Mesenchymal stem cell (in vitro differentiated cells and primary cell): ENCODE measurements around the gene GRIP1.

ENCODE experiments used
- DNase-seq: peaks from one replicate; pipeline ENCODE4 v3.0.0-alpha.2; 2013
- H2AFZ ChIP-seq: one replicate; pipeline ENCODE4 v1.6.1; 2013; ENCODE audit warnings: low read depth, mild to moderate bottlenecking, control low read depth, inconsistent platforms, low read length, moderate library complexity
- H2AK5ac ChIP-seq: 2 replicates; pipeline ENCODE4 v1.6.1; 2013; ENCODE audit warnings: low read length, moderate library complexity, mild to moderate bottlenecking, inconsistent platforms; ENCODE audit not compliant: severe bottlenecking
- H2BK120ac ChIP-seq: one replicate; pipeline ENCODE4 v1.6.1; 2013; ENCODE audit warnings: low read depth, mild to moderate bottlenecking, inconsistent platforms, low read length, moderate library complexity
- H2BK12ac ChIP-seq, 2 experiments: one replicate each; pipeline ENCODE4 v1.6.1; 2013; ENCODE audit warnings: inconsistent platforms in 2 of 2, low read length in 2 of 2, mild to moderate bottlenecking in 2 of 2, moderate library complexity in 2 of 2, control low read depth in 1 of 2
- H2BK15ac ChIP-seq: one replicate; pipeline ENCODE4 v1.6.1; 2013; ENCODE audit warnings: mild to moderate bottlenecking, low read depth, inconsistent platforms; ENCODE audit not compliant: poor library complexity, severe bottlenecking
- H2BK5ac ChIP-seq: 2 replicates; pipeline ENCODE4 v1.6.1; 2013; ENCODE audit warnings: low read depth, mild to moderate bottlenecking, low read length, control low read depth, inconsistent platforms; ENCODE audit not compliant: poor library complexity, severe bottlenecking
- H3K14ac ChIP-seq, 2 experiments: one replicate each; pipeline ENCODE4 v1.6.1; 2013; ENCODE audit warnings: inconsistent platforms in 2 of 2, low read length in 2 of 2, control low read depth in 1 of 2, mild to moderate bottlenecking in 1 of 2, moderate library complexity in 1 of 2
- H3K18ac ChIP-seq, 2 experiments: one replicate each; pipeline ENCODE4 v1.6.1; 2013; ENCODE audit warnings: inconsistent platforms in 2 of 2, low read length in 2 of 2, control low read depth in 1 of 2, low read depth in 1 of 2, mild to moderate bottlenecking in 1 of 2
- H3K23ac ChIP-seq, 2 experiments: one replicate each; pipeline ENCODE4 v1.6.1; 2013; ENCODE audit warnings: inconsistent platforms in 2 of 2, low read length in 2 of 2, mild to moderate bottlenecking in 2 of 2, moderate library complexity in 2 of 2, control low read depth in 1 of 2
- H3K27ac ChIP-seq: 2 replicates; pipeline ENCODE4 v1.5.1; 2013; ENCODE audit warnings: mild to moderate bottlenecking, moderate library complexity, low read length, control low read depth, inconsistent platforms; ENCODE audit not compliant: poor library complexity, severe bottlenecking
- H3K27me3 ChIP-seq, 2 experiments: 2 replicates each; pipeline versions ENCODE4 v1.6.1 to v1.7.0; 2013; ENCODE audit warnings: low read length in 2 of 2, mild to moderate bottlenecking in 2 of 2, moderate library complexity in 2 of 2, control low read depth in 1 of 2, inconsistent platforms in 1 of 2; ENCODE audit not compliant: control insufficient read depth in 1 of 2, insufficient read depth in 1 of 2
- H3K36me3 ChIP-seq, 2 experiments: 2 replicates each; pipeline versions ENCODE4 v1.6.1 to v1.7.0; 2013; ENCODE audit warnings: low read length in 2 of 2, control low read depth in 1 of 2, inconsistent platforms in 1 of 2, low read depth in 1 of 2, mild to moderate bottlenecking in 1 of 2; ENCODE audit not compliant: insufficient read depth in 2 of 2, control insufficient read depth in 1 of 2
- H3K4ac ChIP-seq, 2 experiments: one replicate each; pipeline ENCODE4 v1.6.1; 2013; ENCODE audit warnings: inconsistent platforms in 2 of 2, low read length in 2 of 2, mild to moderate bottlenecking in 2 of 2, moderate library complexity in 2 of 2, control low read depth in 1 of 2, low read depth in 1 of 2
- H3K4me1 ChIP-seq: 2 replicates; pipeline ENCODE4 v1.6.1; 2013; ENCODE audit warnings: low read depth, low read length, control low read depth; ENCODE audit not compliant: control insufficient read depth, insufficient read depth
- H3K4me2 ChIP-seq: 2 replicates; pipeline ENCODE4 v1.6.1; 2013; ENCODE audit warnings: low read length, mild to moderate bottlenecking, inconsistent platforms; ENCODE audit not compliant: poor library complexity, severe bottlenecking
- H3K4me3 ChIP-seq, 2 experiments: 2 replicates each; pipeline versions ENCODE4 v1.5.1 to v1.7.0; 2013; ENCODE audit warnings: low read length in 2 of 2, mild to moderate bottlenecking in 2 of 2, control low read depth in 1 of 2, low read depth in 1 of 2; ENCODE audit not compliant: insufficient read depth in 1 of 2
- H3K79me1 ChIP-seq: replicated peaks from 2 replicates; pipeline ENCODE4 v1.6.1; 2013; ENCODE audit warnings: mild to moderate bottlenecking, control low read depth, low read length, inconsistent platforms; ENCODE audit not compliant: poor library complexity, severe bottlenecking
- H3K9ac ChIP-seq: 2 replicates; pipeline ENCODE4 v1.7.0; 2013; ENCODE audit warnings: mild to moderate bottlenecking, low read length, moderate library complexity
- H3K9me3 ChIP-seq: 2 replicates; pipeline ENCODE4 v1.7.0; 2013; ENCODE audit warnings: mild to moderate bottlenecking, low read length; ENCODE audit not compliant: control insufficient read depth
- H4K8ac ChIP-seq: one replicate; pipeline ENCODE4 v1.6.1; 2013; ENCODE audit warnings: inconsistent platforms, mild to moderate bottlenecking, low read length, moderate library complexity
- H4K91ac ChIP-seq: one replicate; pipeline ENCODE4 v1.6.1; 2013; ENCODE audit warnings: mild to moderate bottlenecking, low read length, inconsistent platforms
- WGBS: methylation state at CpG from one replicate; pipeline ENCODE4 v1.1.7; 2013; ENCODE audit warnings: mixed read lengths; 5-methylcytosine and 5-hydroxymethylcytosine counted together

GRIP1 gene

DNA sequence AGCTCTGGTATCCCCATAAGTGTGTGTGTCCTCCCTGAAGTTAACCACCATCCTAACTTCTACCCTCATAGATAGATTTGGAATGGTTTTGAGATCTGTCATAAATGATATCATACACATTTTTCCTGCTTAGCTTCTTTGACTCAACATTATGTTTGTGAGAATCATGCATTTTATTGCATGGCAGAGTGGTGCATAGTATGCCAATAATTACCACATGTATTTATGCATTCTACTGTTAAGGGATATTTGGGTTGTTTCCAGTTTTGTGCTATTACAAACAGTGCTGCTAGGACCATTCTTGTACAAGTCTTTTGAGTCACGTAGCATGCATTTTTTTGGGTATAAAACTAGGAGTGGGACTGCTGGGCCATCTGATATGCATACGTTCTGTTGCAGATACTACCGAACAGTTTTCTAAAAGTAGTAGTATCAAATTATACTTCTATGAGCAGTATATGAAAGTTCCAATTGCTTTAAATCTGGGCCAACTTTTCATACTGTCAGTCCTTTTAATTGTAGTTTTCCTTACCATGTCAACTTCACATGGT, 13.4 kb downstream of the GRIP1 start:
- H2AK5ac ChIP-seq: no peak overlapping the region
- no peak overlapping the region for H3K4me2 ChIP-seq
- H3K27me3 ChIP-seq: no peaks in the 10 kb centered on the region
- H2BK120ac ChIP-seq: no peak overlapping the region
- H3K4ac ChIP-seq: no peak overlapping the region
- no peak overlapping the region for H2BK12ac ChIP-seq
- 93% methylated on average over 1 of the region's 3 CpGs for WGBS
- H3K9me3 ChIP-seq: no peaks in the 10 kb centered on the region
- no peaks in the 10 kb centered on the region for H3K36me3 ChIP-seq
- no peak overlapping the region for H2BK5ac ChIP-seq
- no peak overlapping the region for H2BK15ac ChIP-seq
- no peak overlapping the region for H2AFZ ChIP-seq
- no peak overlapping the region for H4K8ac ChIP-seq
- no peak for DNase-seq
- H4K91ac ChIP-seq: no peak overlapping the region
- H3K23ac ChIP-seq: no peak overlapping the region
- no peaks in the 10 kb centered on the region for H3K4me1 ChIP-seq
- no peaks in the 10 kb centered on the region for H3K79me1 ChIP-seq
- no peak overlapping the region for H3K27ac ChIP-seq
- no peak overlapping the region for H3K18ac ChIP-seq
- H3K9ac ChIP-seq: no peak overlapping the region
- no peak overlapping the region for H3K14ac ChIP-seq
- H3K4me3 ChIP-seq: no peak overlapping the region

- WGBS: 100% methylated on average over 1 of the region's 1 CpG
- Histone ChIP-seq H3K4ac (no peak overlapping the region), H4K8ac (no peak overlapping the region), H3K4me1 (no peaks in the 10 kb centered on the region), H3K9ac (no peak overlapping the region), H3K14ac (no peak overlapping the region), H2BK5ac (no peak overlapping the region), H2BK120ac (no peak overlapping the region), H2AFZ (no peak overlapping the region), H3K27me3 (no peaks in the 10 kb centered on the region), H4K91ac (no peak overlapping the region), H2BK12ac (no peak overlapping the region), H2BK15ac (no peak overlapping the region), H3K27ac (no peak overlapping the region), H3K23ac (no peak overlapping the region), H3K4me2 (no peak overlapping the region), H3K4me3 (no peak overlapping the region), H3K18ac (no peak overlapping the region), H3K9me3 (no peaks in the 10 kb centered on the region), H3K36me3 (no peaks in the 10 kb centered on the region), H2AK5ac (no peak overlapping the region), H3K79me1 (no peaks in the 10 kb centered on the region)
- no peak for DNase-seq
Measured at GRCh38 chr12:66664076-66664475, 14.8 kb downstream of the GRIP1 start.

DNA sequence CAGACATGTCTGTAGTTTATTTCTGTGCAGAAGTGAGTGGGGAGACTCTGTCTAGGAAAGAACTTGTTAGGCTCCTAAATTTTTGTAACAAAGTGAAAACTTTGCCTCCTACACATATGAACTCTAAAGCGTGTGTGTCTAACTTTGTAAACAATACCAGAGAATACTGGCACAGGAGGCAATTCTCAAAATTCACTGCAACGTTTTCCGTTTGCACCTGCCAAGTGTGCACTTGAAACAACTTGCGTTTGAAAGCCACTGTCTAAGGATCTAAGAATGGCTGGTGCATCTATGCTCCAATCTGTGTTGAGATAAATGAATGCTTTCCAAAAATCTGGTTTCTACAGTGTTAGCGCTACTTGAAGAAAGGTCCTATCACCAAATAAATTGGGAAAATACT, 15.3 kb downstream of the GRIP1 start:
- no peaks in the 10 kb centered on the region for H3K27me3 ChIP-seq
- H2AK5ac ChIP-seq: no peak overlapping the region
- H2BK120ac ChIP-seq: no peak overlapping the region
- no peak overlapping the region for H3K9ac ChIP-seq
- no peak overlapping the region for H2BK15ac ChIP-seq
- H4K91ac ChIP-seq: no peak overlapping the region
- no peak overlapping the region for H3K14ac ChIP-seq
- H2AFZ ChIP-seq: no peak overlapping the region
- H3K4ac ChIP-seq: no peak overlapping the region
- H3K23ac ChIP-seq: no peak overlapping the region
- no peak overlapping the region for H3K4me3 ChIP-seq
- no peaks in the 10 kb centered on the region for H3K79me1 ChIP-seq
- H3K36me3 ChIP-seq: no peaks in the 10 kb centered on the region
- H3K27ac ChIP-seq: no peak overlapping the region
- H3K4me2 ChIP-seq: no peak overlapping the region
- H3K9me3 ChIP-seq: no peaks in the 10 kb centered on the region
- H2BK5ac ChIP-seq: no peak overlapping the region
- no peak overlapping the region for H4K8ac ChIP-seq
- WGBS: 93% methylated on average over 4 of the region's 5 CpGs
- no peaks in the 10 kb centered on the region for H3K4me1 ChIP-seq
- H2BK12ac ChIP-seq: no peak overlapping the region
- no peak overlapping the region for H3K18ac ChIP-seq
- no peak for DNase-seq

DNA sequence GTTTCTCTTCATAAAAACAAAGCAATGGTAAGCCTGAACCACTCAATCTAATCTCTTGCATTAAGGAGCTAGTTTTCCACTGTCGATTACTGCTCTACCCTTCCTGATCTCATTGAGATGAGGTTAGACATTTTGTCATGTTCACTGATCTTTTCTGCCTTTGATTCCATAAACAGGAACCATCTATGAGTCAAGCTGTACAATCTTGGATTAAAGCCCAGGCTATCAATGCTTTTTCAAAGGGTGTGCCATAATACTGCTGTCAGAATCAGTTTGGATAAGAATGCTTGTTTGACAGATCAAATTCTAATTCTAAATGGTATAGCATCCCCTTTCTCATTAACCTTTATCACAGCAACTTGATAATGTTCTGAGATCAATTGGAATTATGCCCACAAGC, 16.1 kb downstream of the GRIP1 start:
- Histone ChIP-seq H2AFZ (no peak overlapping the region), H4K91ac (no peak overlapping the region), H3K4me2 (no peak overlapping the region), H3K4me3 (no peak overlapping the region), H2BK120ac (no peak overlapping the region), H3K27ac (no peak overlapping the region), H3K36me3 (no peaks in the 10 kb centered on the region), H3K9ac (no peak overlapping the region), H3K23ac (no peak overlapping the region), H3K9me3 (no peaks in the 10 kb centered on the region), H2BK5ac (no peak overlapping the region), H3K79me1 (no peaks in the 10 kb centered on the region), H3K27me3 (no peaks in the 10 kb centered on the region), H2AK5ac (no peak overlapping the region), H3K4ac (no peak overlapping the region), H3K4me1 (no peaks in the 10 kb centered on the region), H2BK12ac (no peak overlapping the region), H4K8ac (no peak overlapping the region), H3K18ac (no peak overlapping the region), H3K14ac (no peak overlapping the region), H2BK15ac (no peak overlapping the region)
- WGBS: 79% methylated on average over 1 of the region's 1 CpG
- peak; percentile 2 for DNase-seq
